Right renal cortex interstitium (tissue), 3 donors: Measurements from ENCODE around the gene CDKN1B. TPM values are rescaled to one million over a fixed set of nuclear protein-coding genes. Genes with fewer than 3 reads are reported as not detected.

Experiments used
- DNase-seq, 3 donors: peaks; one replicate each; pipeline ENCODE4 v3.0.0-alpha.2; 2013; ENCODE audit warnings: low read depth in 3 of 3, low spot score in 2 of 3
- polyA plus RNA-seq, 3 donors: library from polyadenylated mRNA; unstranded; fragments of 120-200 nt; gene quantifications; one replicate each; pipeline ENCODE4 v1.2.1, GENCODE V29; 2013; ENCODE audit not compliant: insufficient read length in 3 of 3

Gene CDKN1B
- 10 to 100 TPM; 68.3 to 81.7 (median 71.9) TPM for polyA plus RNA-seq

GRCh38 chr12:12716793-12717585 is at the start of gene CDKN1B:
CDKN1B (plus strand) TSS chr12:12717368; CDS start chr12:12717840, 472 bp downstream.
- no peak for DNase-seq

GRCh38 chr12:12668005-12668404 is 49.2 kb upstream of the CDKN1B start:
- DNase-seq: no peak

- DNase-seq: no peak
Measured at GRCh38 chr12:12669020-12669419, 48.1 kb upstream of the CDKN1B start.

GRCh38 chr12:12671850-12672660 is 45.1 kb upstream of the CDKN1B start:
- no peak for DNase-seq

GRCh38 chr12:12673296-12673695 is 43.9 kb upstream of the CDKN1B start:
- no peak for DNase-seq

GRCh38 chr12:12676605-12677004 is 40.6 kb upstream of the CDKN1B start:
- DNase-seq: no peak

GRCh38 chr12:12681061-12681765 is 36.0 kb upstream of the CDKN1B start:
- DNase-seq: no peak

- DNase-seq: no peak
Measured at GRCh38 chr12:12682284-12682683, 34.9 kb upstream of the CDKN1B start.

GRCh38 chr12:12683136-12683697 is 34.0 kb upstream of the CDKN1B start:
- DNase-seq: no peak

GRCh38 chr12:12683725-12684124 is 33.4 kb upstream of the CDKN1B start:
- no peak for DNase-seq

- peak in 2 of 3 donors; percentile 51 to 59 for DNase-seq
Measured at GRCh38 chr12:12684375-12685106, 32.6 kb upstream of the CDKN1B start.

- no peak for DNase-seq
Measured at GRCh38 chr12:12685305-12685704, 31.9 kb upstream of the CDKN1B start.

GRCh38 chr12:12686472-12686871 is 30.7 kb upstream of the CDKN1B start:
- DNase-seq: no peak

GRCh38 chr12:12686925-12687324 is 30.2 kb upstream of the CDKN1B start:
- DNase-seq: no peak

GRCh38 chr12:12689647-12690300 is 27.4 kb upstream of the CDKN1B start:
- no peak for DNase-seq

- DNase-seq: no peak
Measured at GRCh38 chr12:12691549-12691948, 25.6 kb upstream of the CDKN1B start.

- no peak for DNase-seq
Measured at GRCh38 chr12:12693111-12693671, 24.0 kb upstream of the CDKN1B start.

GRCh38 chr12:12696562-12697383 is 20.4 kb upstream of the CDKN1B start:
- peak in 1 of 3 donors; percentile 88 for DNase-seq
